GM12892 (cell line): Measurements from ENCODE around the gene NRG4.

ENCODE experiments used
- POLR2A ChIP-seq: IDR thresholded peaks from 2 replicates; pipeline ENCODE4 v1.6.1; 2011; ENCODE audit warnings: low read depth, low read length, control low read depth
- POLR2AphosphoS5 ChIP-seq: IDR thresholded peaks from 2 replicates; pipeline ENCODE4 v1.6.1; 2011; ENCODE audit warnings: low read depth, low read length, control low read depth
- TAF1 ChIP-seq: IDR thresholded peaks from 2 replicates; pipeline ENCODE4 v1.6.1; 2011; ENCODE audit warnings: low read depth, mild to moderate bottlenecking, control low read depth, low read length, borderline replicate concordance

GRCh38 chr15:75945953-75946352, 66.3 kb downstream of the NRG4 start:
- no peak for TF ChIP-seq POLR2AphosphoS5
- TF ChIP-seq TAF1, result no peak
- TF ChIP-seq POLR2A, result no peak
